Measurements from ENCODE around the gene SFTPB. TPM values are rescaled to one million over a fixed set of nuclear protein-coding genes. Genes with fewer than 3 reads are reported as not detected.

The SFTPB gene
- total RNA-seq, 1 experiment from 2014 or later = not detected

GRCh38 chr2:85692039-85692645, 24.1 kb upstream of the SFTPB start:
- Mint-ChIP-seq H3K27ac (ENCODE audit: unreplicated experiment) (no peak overlapping the region), H3K9me3 (ENCODE audit: low read depth, unreplicated experiment) (no peaks in the 10 kb centered on the region), H3K36me3 (ENCODE audit: insufficient read depth, unreplicated experiment) (no peaks in the 10 kb centered on the region), H3K4me3 (ENCODE audit: low read depth, unreplicated experiment) (no peak overlapping the region), H3K4me1 (ENCODE audit: low read depth, unreplicated experiment) (no peaks in the 10 kb centered on the region), H3K27me3 (ENCODE audit: unreplicated experiment) (no peaks in the 10 kb centered on the region)
- CTCF ChIA-PET = interaction anchor here (0.6 to 1.2 kb wide), 2 partner anchors 13 to 153 kb away, joined by 3 to 5 read pairs; partner anchors contain the start of gene MAT2A
- no TSS peak for BruUV-seq (replicated peaks)
- TF ChIP-seq CTCF (IDR thresholded peaks at IDR 0.05; ENCODE audit: unreplicated experiment) = no peak
- intact Hi-C loops (cut with micrococcal nuclease; ENCODE audit: unreplicated experiment) = no loop called here
- DNase-seq = no peak

GRCh38 chr2:85690932-85691331, 22.9 kb upstream of the SFTPB start:
- Mint-ChIP-seq H3K4me1 (ENCODE audit: low read depth, unreplicated experiment) (no peaks in the 10 kb centered on the region), H3K36me3 (ENCODE audit: insufficient read depth, unreplicated experiment) (no peaks in the 10 kb centered on the region), H3K27me3 (ENCODE audit: unreplicated experiment) (no peaks in the 10 kb centered on the region), H3K4me3 (ENCODE audit: low read depth, unreplicated experiment) (no peak overlapping the region), H3K27ac (ENCODE audit: unreplicated experiment) (no peak overlapping the region), H3K9me3 (ENCODE audit: low read depth, unreplicated experiment) (no peaks in the 10 kb centered on the region)
- CTCF ChIA-PET = interaction anchor here (1.2 kb wide), 1 partner anchor 12 kb away, joined by 3 read pairs; no protein-coding TSS in a partner anchor
- DNase-seq = no peak
- BruUV-seq (replicated peaks) = no TSS peak
- no peak for TF ChIP-seq CTCF (IDR thresholded peaks at IDR 0.05; ENCODE audit: unreplicated experiment)
- intact Hi-C loops (cut with micrococcal nuclease; ENCODE audit: unreplicated experiment) = no loop called here

GRCh38 chr2:85684806-85685205, 16.8 kb upstream of the SFTPB start:
- CTCF ChIA-PET = no interaction called here
- intact Hi-C loops (cut with micrococcal nuclease; ENCODE audit: unreplicated experiment) = no loop called here
- no peak for DNase-seq
- no peak overlapping the region for H3K27ac Mint-ChIP-seq (ENCODE audit: unreplicated experiment)
- TF ChIP-seq CTCF (IDR thresholded peaks at IDR 0.05; ENCODE audit: unreplicated experiment) = no peak
- no peak overlapping the region for H3K4me3 Mint-ChIP-seq (ENCODE audit: low read depth, unreplicated experiment)
- H3K27me3 Mint-ChIP-seq (ENCODE audit: unreplicated experiment) = no peaks in the 10 kb centered on the region
- H3K4me1 Mint-ChIP-seq (ENCODE audit: low read depth, unreplicated experiment) = peaks cover 14% of the 10 kb centered on the region
- no peaks in the 10 kb centered on the region for H3K9me3 Mint-ChIP-seq (ENCODE audit: low read depth, unreplicated experiment)
- BruUV-seq (replicated peaks) = no TSS peak
- H3K36me3 Mint-ChIP-seq (ENCODE audit: insufficient read depth, unreplicated experiment) = no peaks in the 10 kb centered on the region

GRCh38 chr2:85684380-85684779, 16.4 kb upstream of the SFTPB start:
- intact Hi-C loops (cut with micrococcal nuclease; ENCODE audit: unreplicated experiment) = no loop called here
- H3K27me3 Mint-ChIP-seq (ENCODE audit: unreplicated experiment) = no peaks in the 10 kb centered on the region
- CTCF ChIA-PET = no interaction called here
- H3K9me3 Mint-ChIP-seq (ENCODE audit: low read depth, unreplicated experiment) = no peaks in the 10 kb centered on the region
- H3K36me3 Mint-ChIP-seq (ENCODE audit: insufficient read depth, unreplicated experiment) = no peaks in the 10 kb centered on the region
- DNase-seq = no peak
- peaks cover 14% of the 10 kb centered on the region for H3K4me1 Mint-ChIP-seq (ENCODE audit: low read depth, unreplicated experiment)
- no TSS peak for BruUV-seq (replicated peaks)
- no peak overlapping the region for H3K4me3 Mint-ChIP-seq (ENCODE audit: low read depth, unreplicated experiment)
- no peak overlapping the region for H3K27ac Mint-ChIP-seq (ENCODE audit: unreplicated experiment)
- TF ChIP-seq CTCF (IDR thresholded peaks at IDR 0.05; ENCODE audit: unreplicated experiment) = no peak

All from Calu3 (cell line).